ENCODE results near the gene MAP3K7.

- TF ChIP-seq POLR2A (IDR thresholded peaks at IDR 0.05) (no peak), CTCF (IDR thresholded peaks at IDR 0.05) (no peak)
Measured at GRCh38 chr6:90467546-90467945, 119.3 kb downstream of the MAP3K7 start.
